ENCODE results near the gene TMEFF2.

- TF ChIP-seq POLR2AphosphoS5 (IDR thresholded peaks at IDR 0.05; ENCODE audit: low read depth, low read length) (no peak), REST (IDR thresholded peaks at IDR 0.05; ENCODE audit: insufficient read depth in 1 of 2, low read depth in 2 of 2, low read length in 2 of 2) (no peak), TAF1 (IDR thresholded peaks at IDR 0.05; ENCODE audit: borderline replicate concordance, insufficient read depth, low read length) (no peak), SIN3A (IDR thresholded peaks at IDR 0.05; ENCODE audit: borderline replicate concordance, insufficient read depth, low read length) (no peak), FOXP2 (optimal IDR thresholded peaks at IDR 0.05; ENCODE audit: borderline replicate concordance, extremely low read depth, extremely low read length, insufficient read depth) (no peak)
Observed at GRCh38 chr2:191901031-191901430, 293.7 kb downstream of the TMEFF2 start.

Data from PFSK-1 (cell line).